Cardiac fibroblast (primary cell): ENCODE measurements around the gene LOXL1.
A peak's percentile ranks its signal among the peaks of the same experiment; 100 is the strongest.

Experiments
- DNase-seq, 2 donors: peaks; one replicate each; pipeline versions ENCODE4 v3.0.0 to v3.0.0-alpha.2; 2010; ENCODE audit warnings: low read depth in 2 of 2
- H3K4me3 ChIP-seq, 2 donors: replicated peaks in 1 of 2; 1 replicate in 1 of 2; 2 replicates in 1 of 2; pipeline ENCODE4 v1.5.1; 2011; ENCODE audit warnings: low read depth in 2 of 2, low read length in 2 of 2, mild to moderate bottlenecking in 2 of 2, moderate library complexity in 1 of 2
- TF ChIP-seq, protein P1 (sequence below): IDR thresholded peaks from one replicate; pipeline ENCODE4 v1.5.1; 2011; ENCODE audit warnings: low read depth, mild to moderate bottlenecking, low read length, inconsistent platforms

LOXL1 gene

DNA sequence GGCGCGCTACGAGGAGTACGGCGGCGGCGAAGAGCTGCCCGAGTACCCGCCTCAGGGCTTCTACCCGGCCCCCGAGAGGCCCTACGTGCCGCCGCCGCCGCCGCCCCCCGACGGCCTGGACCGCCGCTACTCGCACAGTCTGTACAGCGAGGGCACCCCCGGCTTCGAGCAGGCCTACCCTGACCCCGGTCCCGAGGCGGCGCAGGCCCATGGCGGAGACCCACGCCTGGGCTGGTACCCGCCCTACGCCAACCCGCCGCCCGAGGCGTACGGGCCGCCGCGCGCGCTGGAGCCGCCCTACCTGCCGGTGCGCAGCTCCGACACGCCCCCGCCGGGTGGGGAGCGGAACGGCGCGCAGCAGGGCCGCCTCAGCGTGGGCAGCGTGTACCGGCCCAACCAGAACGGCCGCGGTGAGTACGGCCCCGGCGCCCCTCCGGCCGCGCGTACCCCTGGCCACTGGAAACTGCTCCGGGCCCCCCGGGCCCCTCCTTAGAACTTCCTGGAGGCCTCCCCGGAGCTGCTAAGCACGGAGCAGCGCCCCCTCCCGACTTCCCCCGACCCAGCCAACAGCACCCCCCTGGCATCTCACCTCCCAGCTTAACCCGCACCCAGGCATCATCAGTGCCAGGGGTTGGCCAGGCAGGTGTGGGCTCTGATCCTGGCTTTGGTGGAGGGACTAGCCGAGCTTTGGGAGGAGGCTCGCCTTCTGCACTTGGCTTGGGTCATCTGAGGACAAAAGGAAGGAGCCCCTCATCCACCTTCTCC is 1.4 kb downstream of the LOXL1 start:
- peak overlapping the region; percentile 60 to 78 for H3K4me3 ChIP-seq

GRCh38 chr15:73928241-73928579 is 1.9 kb downstream of the LOXL1 start:
- DNase-seq = no peak
- TF ChIP-seq, protein P1, sequence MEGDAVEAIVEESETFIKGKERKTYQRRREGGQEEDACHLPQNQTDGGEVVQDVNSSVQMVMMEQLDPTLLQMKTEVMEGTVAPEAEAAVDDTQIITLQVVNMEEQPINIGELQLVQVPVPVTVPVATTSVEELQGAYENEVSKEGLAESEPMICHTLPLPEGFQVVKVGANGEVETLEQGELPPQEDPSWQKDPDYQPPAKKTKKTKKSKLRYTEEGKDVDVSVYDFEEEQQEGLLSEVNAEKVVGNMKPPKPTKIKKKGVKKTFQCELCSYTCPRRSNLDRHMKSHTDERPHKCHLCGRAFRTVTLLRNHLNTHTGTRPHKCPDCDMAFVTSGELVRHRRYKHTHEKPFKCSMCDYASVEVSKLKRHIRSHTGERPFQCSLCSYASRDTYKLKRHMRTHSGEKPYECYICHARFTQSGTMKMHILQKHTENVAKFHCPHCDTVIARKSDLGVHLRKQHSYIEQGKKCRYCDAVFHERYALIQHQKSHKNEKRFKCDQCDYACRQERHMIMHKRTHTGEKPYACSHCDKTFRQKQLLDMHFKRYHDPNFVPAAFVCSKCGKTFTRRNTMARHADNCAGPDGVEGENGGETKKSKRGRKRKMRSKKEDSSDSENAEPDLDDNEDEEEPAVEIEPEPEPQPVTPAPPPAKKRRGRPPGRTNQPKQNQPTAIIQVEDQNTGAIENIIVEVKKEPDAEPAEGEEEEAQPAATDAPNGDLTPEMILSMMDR = no peak
- peak overlapping the region; percentile 60 to 78 for H3K4me3 ChIP-seq

More for the DNA sequence above, 1.4 kb downstream of the LOXL1 start:
- TF ChIP-seq, protein P1 = peak; percentile 47
- peak; percentile 48 to 52 for DNase-seq

DNA sequence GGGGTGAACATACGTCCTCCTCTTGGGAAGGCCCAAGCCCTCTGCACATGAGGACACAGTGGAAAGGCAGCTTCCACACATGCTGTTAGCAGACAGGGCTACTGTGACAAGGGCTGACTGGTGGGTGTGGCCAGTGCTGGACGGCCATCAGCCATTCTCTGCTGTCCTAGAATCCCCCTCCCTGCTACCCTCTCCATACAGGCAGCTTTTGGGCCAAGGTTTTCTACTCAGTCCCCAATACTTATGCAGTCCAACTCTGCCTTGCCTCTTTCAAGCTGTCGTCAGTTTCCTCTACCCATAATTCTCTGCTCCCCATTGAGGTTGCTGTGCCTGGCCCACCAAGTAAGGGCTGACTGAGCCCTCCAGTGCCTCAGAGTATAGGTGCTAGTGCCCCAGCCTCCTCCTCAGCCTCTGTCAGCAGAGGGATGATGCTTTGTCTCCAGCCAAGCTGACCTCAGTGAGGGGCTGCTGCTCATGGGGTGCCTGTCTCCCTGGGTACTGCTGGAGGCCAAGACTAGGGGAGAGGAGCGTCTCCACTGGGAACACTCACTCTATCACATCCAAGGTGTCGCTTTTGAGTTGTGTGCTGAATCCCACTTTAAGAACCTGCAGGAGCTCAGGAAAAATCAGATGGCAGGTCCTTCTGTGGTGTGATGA is 2.8 kb downstream of the LOXL1 start:
- DNase-seq = no peak
- TF ChIP-seq, protein P1 = no peak
- H3K4me3 ChIP-seq = peak overlapping the region; percentile 12 to 78

- TF ChIP-seq, protein P1 = no peak
- H3K4me3 ChIP-seq = no peak overlapping the region
- DNase-seq = peak; percentile 66 to 80
Observed at GRCh38 chr15:73930371-73930770, 4.1 kb downstream of the LOXL1 start.

GRCh38 chr15:73930790-73931281 is 4.6 kb downstream of the LOXL1 start:
- peak in 1 of 2 donors; percentile 52 for DNase-seq
- TF ChIP-seq, protein P1 = no peak
- no peak overlapping the region for H3K4me3 ChIP-seq

DNA sequence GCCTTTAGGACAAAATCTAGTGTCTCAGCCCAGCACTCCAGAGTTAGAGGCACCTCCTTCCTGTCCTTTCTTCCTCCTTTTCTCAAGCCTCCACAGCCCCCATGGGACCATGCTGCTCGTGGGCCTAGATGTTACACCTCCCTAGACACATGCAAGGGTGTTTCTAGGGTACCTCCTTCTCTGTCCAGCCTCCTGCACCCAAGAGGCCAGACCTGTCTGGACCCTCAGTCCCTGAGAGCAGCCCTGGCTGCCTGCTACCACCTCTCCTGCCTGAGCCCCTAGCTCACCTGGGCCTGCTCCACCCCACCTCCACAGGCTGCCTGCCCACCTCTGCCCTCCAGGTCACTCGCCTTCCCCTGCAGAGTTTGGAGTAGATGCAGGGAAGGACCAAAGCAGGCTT is 5.2 kb downstream of the LOXL1 start:
- no peak for DNase-seq
- TF ChIP-seq, protein P1 = no peak
- H3K4me3 ChIP-seq = no peak overlapping the region
